Prostate gland (tissue), 2 donors: ENCODE results near the gene BRSK2. TPM values are rescaled to one million over a fixed set of nuclear protein-coding genes. Genes with fewer than 3 reads are reported as not detected.
A peak's percentile ranks its signal among the peaks of the same experiment; 100 is the strongest.

Source experiments
- DNase-seq: peaks from one replicate; pipeline ENCODE4 v3.0.0-alpha.2; 2019; ENCODE audit warnings: low spot score
- H3K27ac ChIP-seq, 2 donors: fragments of 200-600 bp; sonication (generic); 2 replicates each; pipeline ENCODE4 v1.5.1; 2017 to 2019
- H3K27me3 ChIP-seq: fragments of 200-600 bp; sonication (generic); replicated peaks from 2 replicates; pipeline ENCODE4 v1.5.1; 2019; ENCODE audit not compliant: insufficient read depth
- H3K36me3 ChIP-seq, 2 donors: fragments of 200-600 bp; sonication (generic); 1 replicate in 1 of 2; 2 replicates in 1 of 2; pipeline versions ENCODE4 v1.5.1 to v1.8.1; 2017 to 2019
- H3K4me1 ChIP-seq: fragments of 200-600 bp; sonication (generic); replicated peaks from 2 replicates; pipeline ENCODE4 v1.5.1; 2019
- H3K4me3 ChIP-seq, 2 donors: fragments of 200-600 bp; sonication (generic); 2 replicates each; pipeline ENCODE4 v1.5.1; 2017 to 2019
- H3K9me3 ChIP-seq: fragments of 200-600 bp; sonication (generic); 2 replicates; pipeline ENCODE4 v1.5.1; 2017
- POLR2A ChIP-seq: fragments of 450-650 bp; IDR thresholded peaks from one replicate; pipeline ENCODE4 v1.6.1; 2016; ENCODE audit warnings: antibody characterized with exemption, mild to moderate bottlenecking
- POLR2AphosphoS5 ChIP-seq: sonication (generic); formaldehyde crosslinking; IDR thresholded peaks from one replicate; pipeline ENCODE4 v1.6.1; 2017; ENCODE audit warnings: antibody characterized with exemption
- WGBS: methylation state at CpG from one replicate; pipeline ENCODE4 v1.1.5; 2018; 5-methylcytosine and 5-hydroxymethylcytosine counted together
- intact Hi-C: fragments of 100-400 bp; cut with DNase I; formaldehyde crosslinking; loops from one replicate; pipeline ENCODE4 v1.14.2; 2022
- total RNA-seq, 2 donors: library from RNA; depleted of rRNA; stranded (reverse); fragments of >200 nt; gene quantifications; one replicate each; pipeline ENCODE4 v1.1.0, GENCODE V29; 2016
- TF ChIP-seq, protein P1 (sequence below), 4 experiments: fragments of 200-600 bp in 2 of 4; fragments of 450-650 bp in 2 of 4; sonication (generic) in 2 of 4; IDR thresholded peaks; 1 replicate in 3 of 4; 2 replicates in 1 of 4; pipeline ENCODE4 v1.5.1; 2016 to 2019; ENCODE audit warnings: antibody characterized with exemption in 4 of 4, mild to moderate bottlenecking in 2 of 4, moderate library complexity in 2 of 4

BRSK2 gene
- total RNA-seq, 2 donors from 2014 or later: 0.96 to 29.7 TPM

DNA sequence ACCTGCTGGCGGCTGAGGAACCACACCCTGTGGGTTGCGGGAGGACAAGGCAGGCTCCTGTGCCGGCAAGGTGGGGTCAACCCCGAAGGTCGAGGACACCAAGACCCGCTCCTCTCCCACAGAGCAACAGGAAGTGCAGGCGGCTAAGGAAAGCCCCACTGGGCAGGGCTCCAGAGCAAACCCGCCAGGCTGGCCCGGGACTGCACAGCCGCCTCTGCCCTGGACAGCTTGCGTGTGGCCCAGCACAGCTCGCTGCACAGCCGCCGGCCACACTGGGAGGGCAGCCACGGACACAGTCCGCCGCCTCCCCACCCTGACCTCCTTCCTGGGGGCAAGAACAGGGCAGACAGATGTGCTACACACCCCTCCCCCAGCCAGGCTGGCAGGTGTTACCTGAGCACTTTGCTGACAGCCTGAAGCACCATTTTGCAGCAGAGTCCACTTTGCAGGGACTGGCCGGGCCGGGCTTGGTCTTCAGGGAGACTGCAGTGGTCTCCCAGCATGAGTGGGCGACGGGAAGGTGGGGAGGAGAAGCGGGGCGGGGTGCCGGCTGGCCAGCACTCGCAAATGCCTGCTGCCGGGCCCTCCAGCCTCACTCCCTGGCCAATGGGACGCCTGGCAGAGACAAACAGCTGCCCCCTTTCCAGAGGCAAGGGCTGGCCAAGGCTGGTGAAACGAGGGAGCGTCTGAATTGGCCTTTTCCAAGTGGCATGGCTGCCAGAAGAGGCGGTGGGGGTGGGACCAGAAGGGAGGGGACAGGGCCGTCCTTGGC, 96.5 kb downstream of the BRSK2 start, which contains the start of gene MOB2:
Gene MOB2 (minus strand): TSS at position 726 of the 772 bp plus-strand sequence. CDS start 223 bp downstream, at position 503.
- H3K36me3 ChIP-seq: no peaks in the 10 kb centered on the region
- H3K4me1 ChIP-seq: peaks cover 10% of the 10 kb centered on the region
- intact Hi-C loops: loop anchor here (2.0 kb wide), 1 partner anchor 29 kb away; no protein-coding TSS in a partner anchor
- H3K27ac ChIP-seq: peak within 1 kb of the TSS; percentile 27 to 41
- H3K4me3 ChIP-seq: peak within 1 kb of the TSS; percentile 9 to 17
- TF ChIP-seq POLR2AphosphoS5 (no peak), POLR2A (no peak)
- TF ChIP-seq, protein P1, sequence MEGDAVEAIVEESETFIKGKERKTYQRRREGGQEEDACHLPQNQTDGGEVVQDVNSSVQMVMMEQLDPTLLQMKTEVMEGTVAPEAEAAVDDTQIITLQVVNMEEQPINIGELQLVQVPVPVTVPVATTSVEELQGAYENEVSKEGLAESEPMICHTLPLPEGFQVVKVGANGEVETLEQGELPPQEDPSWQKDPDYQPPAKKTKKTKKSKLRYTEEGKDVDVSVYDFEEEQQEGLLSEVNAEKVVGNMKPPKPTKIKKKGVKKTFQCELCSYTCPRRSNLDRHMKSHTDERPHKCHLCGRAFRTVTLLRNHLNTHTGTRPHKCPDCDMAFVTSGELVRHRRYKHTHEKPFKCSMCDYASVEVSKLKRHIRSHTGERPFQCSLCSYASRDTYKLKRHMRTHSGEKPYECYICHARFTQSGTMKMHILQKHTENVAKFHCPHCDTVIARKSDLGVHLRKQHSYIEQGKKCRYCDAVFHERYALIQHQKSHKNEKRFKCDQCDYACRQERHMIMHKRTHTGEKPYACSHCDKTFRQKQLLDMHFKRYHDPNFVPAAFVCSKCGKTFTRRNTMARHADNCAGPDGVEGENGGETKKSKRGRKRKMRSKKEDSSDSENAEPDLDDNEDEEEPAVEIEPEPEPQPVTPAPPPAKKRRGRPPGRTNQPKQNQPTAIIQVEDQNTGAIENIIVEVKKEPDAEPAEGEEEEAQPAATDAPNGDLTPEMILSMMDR (IDR thresholded peaks at IDR 0.05): peak in 1 of 4 experiments; percentile 12
- 43% methylated on average over 26 of the region's 31 CpGs for WGBS
- no peaks in the 10 kb centered on the region for H3K9me3 ChIP-seq
- no peaks in the 10 kb centered on the region for H3K27me3 ChIP-seq
- DNase-seq: no peak

DNA sequence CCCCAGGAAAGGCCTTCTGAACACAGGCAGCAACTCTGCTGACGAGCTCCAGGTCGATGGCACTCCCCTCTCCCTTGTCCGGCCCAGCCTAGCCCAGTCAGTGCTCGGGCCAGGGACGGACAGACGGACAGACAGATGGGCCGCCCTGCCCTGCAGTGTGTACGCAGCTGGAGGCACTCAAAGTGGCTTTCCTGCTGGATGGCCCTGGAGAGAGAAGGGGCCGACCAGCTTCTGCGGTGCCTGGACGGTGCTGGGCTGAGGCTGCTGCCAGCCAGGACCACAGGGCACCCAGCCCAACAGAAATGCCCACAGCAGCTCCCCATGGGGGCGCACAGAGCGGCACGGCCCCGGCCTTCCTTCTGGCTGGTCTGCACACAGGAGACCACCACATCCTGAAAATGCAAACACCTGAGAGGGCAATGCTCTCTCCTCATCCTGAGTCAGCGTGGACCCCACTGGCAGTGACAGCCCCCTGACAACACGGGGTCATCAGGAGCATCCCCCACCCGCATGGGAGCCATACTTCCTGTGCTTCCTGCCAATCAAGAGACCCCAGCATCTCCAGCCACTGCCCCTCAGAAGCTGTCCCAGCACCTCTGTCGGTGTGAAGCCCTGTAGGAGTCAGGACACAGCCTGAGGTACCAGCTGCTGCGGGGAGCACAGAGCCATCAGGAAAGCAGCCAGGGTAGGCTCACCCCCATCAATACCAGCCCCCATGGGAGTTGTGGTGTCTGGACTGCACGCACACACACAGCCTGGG, 97.5 kb downstream of the BRSK2 start:
- no peak overlapping the region for H3K4me3 ChIP-seq
- 61% methylated on average over 21 of the region's 21 CpGs for WGBS
- DNase-seq: no peak

DNA sequence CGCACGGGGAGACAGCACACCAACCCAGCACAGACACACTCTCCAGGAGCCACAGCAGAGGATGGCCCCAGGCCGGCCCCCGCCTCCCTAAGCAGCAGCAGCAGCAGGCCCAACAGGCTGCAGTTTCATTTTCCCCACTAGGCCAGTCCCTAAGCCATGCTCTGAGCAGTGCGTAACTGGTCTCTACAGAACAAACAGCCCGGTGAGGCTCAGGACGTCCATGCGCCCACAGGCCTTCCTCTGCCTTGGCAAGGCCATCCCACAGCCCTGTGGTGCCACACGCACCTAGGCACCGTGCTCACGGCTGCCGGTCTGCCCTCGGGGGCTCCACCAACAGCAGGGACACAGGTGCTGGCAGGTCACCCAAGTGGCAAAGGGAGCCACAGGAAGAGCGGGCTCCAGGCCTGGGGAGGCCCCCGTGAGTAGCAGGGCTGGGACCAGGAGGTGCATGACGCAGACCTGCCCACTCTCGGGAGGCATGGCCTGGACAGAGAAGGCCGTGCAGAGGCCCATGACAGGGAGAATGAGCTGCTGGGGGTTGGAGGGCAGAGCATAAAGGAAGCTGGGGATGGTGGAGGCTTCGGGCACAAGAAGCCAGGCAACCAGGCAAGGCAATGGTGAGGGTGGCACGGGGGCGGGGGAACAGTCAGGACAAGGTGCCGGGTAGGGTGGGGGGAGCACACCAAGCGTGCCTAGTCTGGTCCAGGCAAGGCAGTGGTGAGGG, 98.3 kb downstream of the BRSK2 start:
- peak overlapping the region in 1 of 2 donors; percentile 41 for H3K27ac ChIP-seq
- intact Hi-C loops: loop anchor here (2.0 kb wide), 1 partner anchor 27 kb away; no protein-coding TSS in a partner anchor
- DNase-seq: no peak
- H3K4me1 ChIP-seq: peaks cover 10% of the 10 kb centered on the region
- WGBS: 65% methylated on average over 23 of the region's 23 CpGs
- H3K27me3 ChIP-seq: no peaks in the 10 kb centered on the region
- H3K9me3 ChIP-seq: no peaks in the 10 kb centered on the region
- TF ChIP-seq, protein P1 (IDR thresholded peaks at IDR 0.05): no peak
- H3K36me3 ChIP-seq: no peaks in the 10 kb centered on the region
- no peak overlapping the region for H3K4me3 ChIP-seq

More for the DNA sequence above, 97.5 kb downstream of the BRSK2 start:
- peak overlapping the region in 1 of 2 donors; percentile 41 for H3K27ac ChIP-seq
- no peaks in the 10 kb centered on the region for H3K9me3 ChIP-seq
- TF ChIP-seq, protein P1 (IDR thresholded peaks at IDR 0.05): no peak
- TF ChIP-seq POLR2AphosphoS5 (no peak), POLR2A (no peak)
- H3K27me3 ChIP-seq: no peaks in the 10 kb centered on the region
- intact Hi-C loops: loop anchor here (2.0 kb wide), 1 partner anchor 28 kb away; no protein-coding TSS in a partner anchor
- H3K36me3 ChIP-seq: no peaks in the 10 kb centered on the region
- H3K4me1 ChIP-seq: peaks cover 10% of the 10 kb centered on the region

DNA sequence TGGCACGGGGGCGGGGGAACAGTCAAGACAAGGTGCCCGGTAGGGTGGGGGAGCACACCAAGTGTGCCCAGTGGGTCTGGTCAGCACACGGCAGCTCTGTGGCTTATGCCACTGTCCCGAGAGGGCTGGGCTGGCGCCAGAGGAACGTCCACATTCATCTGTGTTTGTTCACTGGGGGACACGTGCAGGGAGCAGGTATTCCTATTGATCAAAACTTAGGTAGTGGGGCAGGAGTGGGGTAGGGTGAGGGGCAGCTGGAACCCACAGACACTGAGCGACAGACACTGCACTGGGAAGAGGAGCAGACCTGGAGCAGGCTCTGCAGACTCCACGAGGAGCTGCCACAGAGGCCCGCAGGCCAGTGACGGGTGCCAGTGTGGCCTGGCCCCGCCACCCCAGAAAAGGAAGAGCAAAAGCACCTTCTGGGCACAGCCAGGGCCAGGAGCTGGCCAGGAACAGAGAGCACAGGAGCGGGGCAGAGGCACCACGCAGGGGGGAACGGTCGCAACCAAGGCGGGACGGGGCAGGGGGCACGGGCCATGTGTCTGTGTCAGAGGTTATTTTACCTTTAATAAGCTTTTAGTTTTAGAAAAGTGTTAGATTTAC, 98.9 kb downstream of the BRSK2 start:
- Histone ChIP-seq H3K4me3 (no peak overlapping the region), H3K36me3 (no peaks in the 10 kb centered on the region), H3K27me3 (no peaks in the 10 kb centered on the region), H3K27ac (no peak overlapping the region), H3K9me3 (no peaks in the 10 kb centered on the region), H3K4me1 (peaks cover 10% of the 10 kb centered on the region)
- WGBS: 78% methylated on average over 20 of the region's 20 CpGs
- TF ChIP-seq POLR2AphosphoS5 (no peak), POLR2A (no peak)
- TF ChIP-seq, protein P1 (IDR thresholded peaks at IDR 0.05): no peak
- no peak for DNase-seq
- intact Hi-C loops: no loop called here
